GM21825 (cell line): Measurements from ENCODE around the gene ERICH4.
"Not testable (repeated sequence)": the region's sequence is repeated elsewhere in the genome, so short reads cannot be mapped to it uniquely, and the experiment has no call there.

Experiments used
- ATAC-seq: cut with Tn5 transposase; IDR thresholded peaks from one replicate; pipeline ENCODE4 v1.9.1; 2021; ENCODE audit warnings: mild to moderate bottlenecking, moderate library complexity; ENCODE audit not compliant: unreplicated experiment

Gene ERICH4

GRCh38 chr19:41476583-41476982, 33.6 kb downstream of the ERICH4 start:
- ATAC-seq, result no peak

GRCh38 chr19:41478171-41478570, 35.2 kb downstream of the ERICH4 start:
- ATAC-seq, result no peak

GRCh38 chr19:41478875-41479756, 36.2 kb downstream of the ERICH4 start:
- ATAC-seq, result no peak

GRCh38 chr19:41479757-41480191, 36.8 kb downstream of the ERICH4 start:
- no peak for ATAC-seq

- no peak for ATAC-seq
Measured at GRCh38 chr19:41480336-41480735, 37.4 kb downstream of the ERICH4 start.

- ATAC-seq, result no peak
Measured at GRCh38 chr19:41484822-41485221, 41.9 kb downstream of the ERICH4 start.

- ATAC-seq, result not testable (repeated sequence)
Measured at GRCh38 chr19:41486953-41487352, 44.0 kb downstream of the ERICH4 start.

- ATAC-seq, result no peak
Measured at GRCh38 chr19:41492843-41493242, 49.9 kb downstream of the ERICH4 start.
